DND-41 (cell line): ENCODE data around the gene NDUFS6.

Source experiments
- ATAC-seq: fragments of 200-7000 bp; cut with Tn5 transposase; 3 replicates; pipeline ENCODE4 v1.9.1; 2021; ENCODE audit warnings: low read depth; ENCODE audit not compliant: insufficient read depth
- DNase-seq: peaks from one replicate; pipeline ENCODE4 v3.0.0-alpha.2; 2020
- H2AFZ ChIP-seq: 2 replicates; pipeline ENCODE4 v1.6.0; 2012; ENCODE audit warnings: low read depth, low read length
- H3K27ac ChIP-seq: 2 replicates; pipeline ENCODE4 v1.5.1; 2012; ENCODE audit warnings: low read length, inconsistent platforms
- H3K27me3 ChIP-seq: fragments of 200-600 bp; sonication (generic); 2 replicates; pipeline ENCODE4 v1.6.0; 2012; ENCODE audit warnings: low read length, mild to moderate bottlenecking, inconsistent platforms; ENCODE audit not compliant: insufficient read depth, poor library complexity
- H3K36me3 ChIP-seq: 2 replicates; pipeline ENCODE4 v1.5.1; 2012; ENCODE audit warnings: low read length, inconsistent platforms; ENCODE audit not compliant: insufficient read depth
- H3K4me1 ChIP-seq: 2 replicates; pipeline ENCODE4 v1.5.1; 2012; ENCODE audit warnings: mild to moderate bottlenecking, low read length; ENCODE audit not compliant: insufficient read depth
- H3K4me2 ChIP-seq: 2 replicates; pipeline ENCODE4 v1.6.0; 2012; ENCODE audit warnings: mild to moderate bottlenecking, moderate library complexity, low read length, inconsistent platforms; ENCODE audit not compliant: insufficient read depth
- H3K4me3 ChIP-seq, 2 experiments: fragments of 200-600 bp in 1 of 2; shearing (Covaris generic) in 1 of 2; 2 replicates each; pipeline ENCODE4 v1.5.1; 2012 to 2016; ENCODE audit warnings: inconsistent platforms in 2 of 2, low read length in 2 of 2, mild to moderate bottlenecking in 2 of 2, low read depth in 1 of 2, moderate library complexity in 1 of 2
- H3K79me2 ChIP-seq: 2 replicates; pipeline ENCODE4 v1.6.0; 2012; ENCODE audit warnings: low read length, inconsistent platforms; ENCODE audit not compliant: insufficient read depth
- H3K9ac ChIP-seq: 2 replicates; pipeline ENCODE4 v1.6.0; 2012; ENCODE audit warnings: low read depth, mild to moderate bottlenecking, inconsistent platforms, low read length, moderate library complexity
- H3K9me3 ChIP-seq: 2 replicates; pipeline ENCODE4 v1.5.1; 2012; ENCODE audit warnings: low read length, moderate library complexity, mild to moderate bottlenecking, inconsistent platforms; ENCODE audit not compliant: insufficient read depth, severe bottlenecking
- H4K20me1 ChIP-seq: 2 replicates; pipeline ENCODE4 v1.6.0; 2012; ENCODE audit warnings: low read length; ENCODE audit not compliant: insufficient read depth
- CTCF ChIP-seq: IDR thresholded peaks from 2 replicates; pipeline ENCODE4 v1.5.1; 2012; ENCODE audit warnings: borderline replicate concordance, low read length, moderate library complexity, mild to moderate bottlenecking; ENCODE audit not compliant: poor library complexity, severe bottlenecking; ENCODE audit errors: extremely low read depth
- EZH2 ChIP-seq: IDR thresholded peaks from 3 replicates; pipeline ENCODE4 v1.6.1; 2012; ENCODE audit warnings: borderline replicate concordance, low read depth, mild to moderate bottlenecking, moderate library complexity, low read length, inconsistent platforms; ENCODE audit not compliant: severe bottlenecking

NDUFS6 gene

GRCh38 chr5:1765141-1765879 is 35.9 kb upstream of the NDUFS6 start:
- no peaks in the 10 kb centered on the region for H3K9me3 ChIP-seq
- H4K20me1 ChIP-seq: no peaks in the 10 kb centered on the region
- TF ChIP-seq EZH2 (no peak), CTCF (no peak)
- no peaks in the 10 kb centered on the region for H3K27me3 ChIP-seq
- H3K4me3 ChIP-seq: no peak overlapping the region
- no peaks in the 10 kb centered on the region for H3K79me2 ChIP-seq
- no peak overlapping the region for H3K9ac ChIP-seq
- no peaks in the 10 kb centered on the region for H3K36me3 ChIP-seq
- H3K4me2 ChIP-seq: no peak overlapping the region
- ATAC-seq (no peak), DNase-seq (no peak)
- no peak overlapping the region for H3K27ac ChIP-seq
- H3K4me1 ChIP-seq: no peaks in the 10 kb centered on the region
- H2AFZ ChIP-seq: no peak overlapping the region

- Histone ChIP-seq H3K4me3 (no peak overlapping the region), H3K4me1 (no peaks in the 10 kb centered on the region), H3K4me2 (no peak overlapping the region), H3K27ac (no peak overlapping the region), H3K27me3 (no peaks in the 10 kb centered on the region), H4K20me1 (no peaks in the 10 kb centered on the region), H3K9me3 (no peaks in the 10 kb centered on the region), H2AFZ (no peak overlapping the region), H3K9ac (no peak overlapping the region), H3K36me3 (no peaks in the 10 kb centered on the region), H3K79me2 (no peaks in the 10 kb centered on the region)
- TF ChIP-seq EZH2 (no peak), CTCF (no peak)
- DNase-seq: no peak
- ATAC-seq: no peak
Observed at GRCh38 chr5:1765880-1766235, 35.3 kb upstream of the NDUFS6 start.

GRCh38 chr5:1767524-1768282 is 33.5 kb upstream of the NDUFS6 start:
- H3K4me3 ChIP-seq: no peak overlapping the region
- ATAC-seq: no peak
- H3K4me2 ChIP-seq: no peak overlapping the region
- no peaks in the 10 kb centered on the region for H3K9me3 ChIP-seq
- TF ChIP-seq CTCF: no peak
- no peak for TF ChIP-seq EZH2
- H2AFZ ChIP-seq: no peak overlapping the region
- no peaks in the 10 kb centered on the region for H4K20me1 ChIP-seq
- no peaks in the 10 kb centered on the region for H3K36me3 ChIP-seq
- H3K27ac ChIP-seq: no peak overlapping the region
- no peak overlapping the region for H3K9ac ChIP-seq
- H3K79me2 ChIP-seq: no peaks in the 10 kb centered on the region
- no peaks in the 10 kb centered on the region for H3K4me1 ChIP-seq
- peaks cover 6% of the 10 kb centered on the region for H3K27me3 ChIP-seq
- no peak for DNase-seq
